K562 treated with DMSO at 1 percent for 24 hours (cell line): Measurements from ENCODE around the gene ZRANB3. TPM values are rescaled to one million over a fixed set of nuclear protein-coding genes. Genes with fewer than 3 reads are reported as not detected.

Source experiments
- total RNA-seq: library from RNA; unstranded; fragments of 300-600 nt; gene quantifications from 2 replicates; pipeline ENCODE4 v1.2.3, GENCODE V29; 2022; ENCODE audit warnings: low read depth; ENCODE audit not compliant: insufficient read depth

The ZRANB3 gene
- 2.3 and 3.5 TPM in 2 replicates for total RNA-seq

GRCh38 chr2:135530313-135531230 lies at the start of gene ZRANB3:
TSS of gene ZRANB3 (minus strand) at chr2:135531218.

GRCh38 chr2:135531231-135532197 lies 496 bp upstream of the ZRANB3 start, which contains the start of gene R3HDM1:
TSS of gene R3HDM1 (plus strand) at chr2:135531484. CDS start at chr2:135604846, 73,362 bp downstream.

Other genes starting within 250 kb of the ZRANB3 start
- gene R3HDM1, start 266 bp upstream of the ZRANB3 start, total RNA-seq, result 23.8 and 24.9 TPM in 2 replicates
- 29.4 and 29.6 TPM in 2 replicates for gene UBXN4, start 210.6 kb upstream of the ZRANB3 start, total RNA-seq